Measurements from ENCODE around the gene CXCR3.

The CXCR3 gene

GRCh38 chrX:71623714-71624113 is 5.4 kb upstream of the CXCR3 start:
- Mint-ChIP-seq H3K27ac (peak overlapping the region in 1 of 3 experiments; percentile 95), H3K4me1 (peaks cover 18% of the 10 kb centered on the region), H3K36me3 (ENCODE audit: low read depth) (peaks cover 3% of the 10 kb centered on the region), H3K4me3 (no peak overlapping the region), H3K9me3 (peaks cover 5% of the 10 kb centered on the region), H3K27me3 (ENCODE audit: low read depth) (no peaks in the 10 kb centered on the region)
- TF ChIP-seq, protein P1, sequence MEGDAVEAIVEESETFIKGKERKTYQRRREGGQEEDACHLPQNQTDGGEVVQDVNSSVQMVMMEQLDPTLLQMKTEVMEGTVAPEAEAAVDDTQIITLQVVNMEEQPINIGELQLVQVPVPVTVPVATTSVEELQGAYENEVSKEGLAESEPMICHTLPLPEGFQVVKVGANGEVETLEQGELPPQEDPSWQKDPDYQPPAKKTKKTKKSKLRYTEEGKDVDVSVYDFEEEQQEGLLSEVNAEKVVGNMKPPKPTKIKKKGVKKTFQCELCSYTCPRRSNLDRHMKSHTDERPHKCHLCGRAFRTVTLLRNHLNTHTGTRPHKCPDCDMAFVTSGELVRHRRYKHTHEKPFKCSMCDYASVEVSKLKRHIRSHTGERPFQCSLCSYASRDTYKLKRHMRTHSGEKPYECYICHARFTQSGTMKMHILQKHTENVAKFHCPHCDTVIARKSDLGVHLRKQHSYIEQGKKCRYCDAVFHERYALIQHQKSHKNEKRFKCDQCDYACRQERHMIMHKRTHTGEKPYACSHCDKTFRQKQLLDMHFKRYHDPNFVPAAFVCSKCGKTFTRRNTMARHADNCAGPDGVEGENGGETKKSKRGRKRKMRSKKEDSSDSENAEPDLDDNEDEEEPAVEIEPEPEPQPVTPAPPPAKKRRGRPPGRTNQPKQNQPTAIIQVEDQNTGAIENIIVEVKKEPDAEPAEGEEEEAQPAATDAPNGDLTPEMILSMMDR (IDR thresholded peaks at IDR 0.05; ENCODE audit: unreplicated experiment in 3 of 3) = no peak

GRCh38 chrX:71622576-71623450 is 4.5 kb upstream of the CXCR3 start:
- Mint-ChIP-seq H3K4me1 (peaks cover 18% of the 10 kb centered on the region), H3K36me3 (ENCODE audit: low read depth) (peaks cover 3% of the 10 kb centered on the region), H3K9me3 (peaks cover 5% of the 10 kb centered on the region), H3K4me3 (no peak overlapping the region), H3K27ac (peak overlapping the region; percentile 90 to 95 (median 92)), H3K27me3 (ENCODE audit: low read depth) (no peaks in the 10 kb centered on the region)
- TF ChIP-seq, protein P1 (IDR thresholded peaks at IDR 0.05; ENCODE audit: unreplicated experiment in 3 of 3) = peak in 2 of 3 experiments; percentile 29 to 30

GRCh38 chrX:71622032-71622575 is 3.8 kb upstream of the CXCR3 start:
- H3K27ac Mint-ChIP-seq = peak overlapping the region in 2 of 3 experiments; percentile 24 to 95
- H3K4me3 Mint-ChIP-seq = no peak overlapping the region
- H3K36me3 Mint-ChIP-seq (ENCODE audit: low read depth) = peaks cover 3% of the 10 kb centered on the region
- peaks cover 18% of the 10 kb centered on the region for H3K4me1 Mint-ChIP-seq
- peaks cover 7% of the 10 kb centered on the region for H3K9me3 Mint-ChIP-seq
- TF ChIP-seq, protein P1 (IDR thresholded peaks at IDR 0.05; ENCODE audit: unreplicated experiment in 3 of 3) = no peak
- no peaks in the 10 kb centered on the region for H3K27me3 Mint-ChIP-seq (ENCODE audit: low read depth)

GRCh38 chrX:71621603-71622002 is 3.3 kb upstream of the CXCR3 start:
- Mint-ChIP-seq H3K4me1 (peaks cover 18% of the 10 kb centered on the region), H3K4me3 (no peak overlapping the region), H3K27me3 (ENCODE audit: low read depth) (no peaks in the 10 kb centered on the region), H3K9me3 (peaks cover 7% of the 10 kb centered on the region), H3K27ac (peak overlapping the region; percentile 24 to 95 (median 66)), H3K36me3 (ENCODE audit: low read depth) (peaks cover 3% of the 10 kb centered on the region)
- TF ChIP-seq, protein P1 (IDR thresholded peaks at IDR 0.05; ENCODE audit: unreplicated experiment in 3 of 3) = no peak

- no peak overlapping the region for H3K4me3 Mint-ChIP-seq
- no peak overlapping the region for H3K27ac Mint-ChIP-seq
- H3K36me3 Mint-ChIP-seq (ENCODE audit: low read depth) = peaks cover 9% of the 10 kb centered on the region
- H3K4me1 Mint-ChIP-seq = peaks cover 18% of the 10 kb centered on the region
- peaks cover 16% of the 10 kb centered on the region for H3K9me3 Mint-ChIP-seq
- TF ChIP-seq, protein P1 (IDR thresholded peaks at IDR 0.05; ENCODE audit: unreplicated experiment in 3 of 3) = no peak
- H3K27me3 Mint-ChIP-seq (ENCODE audit: low read depth) = no peaks in the 10 kb centered on the region
These were observed 1.7 kb upstream of the CXCR3 start for GRCh38 chrX:71619986-71620385.

Measured in nephron (organoid).